Tibial nerve (tissue), 4 donors: ENCODE results near the gene CA10.

Experiments used
- CTCF ChIP-seq, 5 experiments: fragments of 200-600 bp in 3 of 5; fragments of 450-650 bp in 2 of 5; sonication (generic) in 3 of 5; IDR thresholded peaks; one replicate each; pipeline ENCODE4 v1.5.1; 2016 to 2019; ENCODE audit warnings: antibody characterized with exemption in 5 of 5, mild to moderate bottlenecking in 3 of 5, moderate library complexity in 2 of 5
- EP300 ChIP-seq, 2 donors: sonication (generic); formaldehyde crosslinking; IDR thresholded peaks; one replicate each; pipeline ENCODE4 v1.6.1; 2017; ENCODE audit warnings: antibody characterized with exemption in 2 of 2, mild to moderate bottlenecking in 1 of 2
- POLR2A ChIP-seq, 2 donors: fragments of 450-650 bp; IDR thresholded peaks; one replicate each; pipeline ENCODE4 v1.6.1; 2017; ENCODE audit warnings: antibody characterized with exemption in 2 of 2, mild to moderate bottlenecking in 2 of 2, moderate library complexity in 2 of 2

GRCh38 chr17:51720439-51720838 lies 438.1 kb downstream of the CA10 start:
- TF ChIP-seq CTCF (IDR thresholded peaks at IDR 0.05) (no peak), POLR2A (IDR thresholded peaks at IDR 0.05) (no peak), EP300 (IDR thresholded peaks at IDR 0.05) (no peak)
